Stimulated activated CD8-positive, alpha-beta memory T cell treated with anti-CD3 and anti-CD28 coated beads, Interleukin-15, amount 100 ng/mL, for 24 hours (primary cell): Measurements from ENCODE around the gene EAPP.
"Not testable (repeated sequence)": the region's sequence is repeated elsewhere in the genome, so short reads cannot be mapped to it uniquely, and the experiment has no call there.

Experiments used
- DNase-seq: peaks from one replicate; pipeline ENCODE4 v3.0.0-alpha.2; 2020; ENCODE audit warnings: low read depth

Gene EAPP

DNA sequence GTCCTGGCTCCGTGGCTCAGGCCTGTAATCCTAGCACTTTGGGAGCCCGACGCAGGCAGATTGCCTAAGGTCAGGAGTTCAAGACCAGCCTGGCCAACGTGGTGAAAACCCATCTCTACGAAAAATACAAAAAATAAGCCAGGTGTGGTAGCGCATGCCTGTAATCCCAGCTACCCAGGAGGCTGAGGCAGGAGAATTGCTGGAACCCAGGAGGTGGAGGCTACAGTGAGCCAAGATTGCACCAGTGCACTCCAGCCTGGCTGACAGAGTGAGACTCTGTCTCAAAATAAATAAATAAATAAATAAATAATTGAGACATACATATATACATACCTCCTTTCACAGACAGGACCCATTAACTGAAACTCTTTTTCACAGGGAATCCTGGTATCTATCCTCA lies 1.4 kb downstream of the EAPP start:
- not testable (repeated sequence) for DNase-seq

DNA sequence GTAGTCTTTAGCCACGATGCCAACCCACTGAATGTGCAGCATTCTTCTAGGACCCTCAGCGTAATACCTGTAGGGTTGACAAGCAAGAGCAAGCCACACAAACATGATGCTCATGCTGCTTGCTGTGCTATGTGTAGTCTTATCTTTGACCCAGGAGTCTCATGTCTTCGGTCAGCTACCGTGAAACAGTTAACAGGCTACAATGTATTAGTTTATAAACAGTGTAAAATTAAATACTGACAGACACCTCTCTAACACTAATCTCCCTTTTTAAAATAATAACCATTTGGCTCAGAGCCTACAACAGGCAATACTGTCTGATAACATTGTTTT lies 1.9 kb downstream of the EAPP start:
- no peak for DNase-seq

DNA sequence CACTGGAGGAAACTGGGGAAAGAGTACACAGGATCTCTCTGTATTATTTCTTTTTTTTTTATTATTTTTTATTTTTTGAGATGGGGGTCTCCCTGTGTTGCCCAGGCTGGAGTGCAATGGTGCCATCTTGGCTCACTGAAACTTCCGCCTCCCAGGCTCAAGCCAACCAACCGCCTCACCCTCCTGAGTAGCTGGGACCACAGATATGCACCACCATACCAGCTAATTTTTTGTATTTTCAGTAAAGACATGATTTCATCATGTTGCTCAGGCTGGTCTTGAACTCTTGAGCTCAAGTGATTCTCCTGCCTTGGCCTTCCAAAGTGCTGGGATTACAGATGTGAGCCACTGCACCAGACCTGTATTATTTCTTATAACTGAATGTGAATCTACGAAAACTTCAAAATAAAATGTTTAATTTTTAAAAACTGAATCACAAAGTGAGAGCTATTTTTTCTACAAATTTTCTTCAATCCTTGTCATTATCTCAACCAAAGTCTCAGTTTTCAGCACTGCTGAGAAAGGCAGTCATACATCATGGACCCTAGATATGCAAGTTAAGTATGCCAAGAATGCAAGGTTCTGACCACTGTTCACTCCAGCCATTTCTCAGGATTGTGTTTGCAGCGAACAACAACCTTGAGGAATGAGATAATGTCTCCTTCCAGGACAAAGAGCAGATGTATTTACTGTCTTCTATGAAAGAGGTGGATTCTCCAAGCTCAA lies 2.4 kb downstream of the EAPP start:
- no peak for DNase-seq

DNA sequence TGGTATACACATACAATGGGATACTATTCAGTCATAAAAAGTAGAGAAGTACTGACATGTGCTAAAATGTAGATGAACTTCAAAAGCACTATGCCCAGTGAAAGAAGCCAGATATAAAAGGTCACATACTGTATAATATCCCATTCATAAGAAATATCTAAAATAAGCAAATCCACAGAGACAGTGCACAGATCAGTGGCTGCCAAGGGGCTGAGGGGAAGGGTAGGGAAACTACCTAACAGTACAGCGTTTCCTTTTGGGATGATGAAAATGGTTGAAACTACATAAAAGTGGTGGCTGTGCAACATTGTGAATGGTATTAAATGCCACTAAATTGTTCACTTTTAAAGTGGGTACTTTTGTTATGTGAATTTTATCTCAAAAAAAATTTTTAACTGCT lies 11.9 kb downstream of the EAPP start:
- no peak for DNase-seq

DNA sequence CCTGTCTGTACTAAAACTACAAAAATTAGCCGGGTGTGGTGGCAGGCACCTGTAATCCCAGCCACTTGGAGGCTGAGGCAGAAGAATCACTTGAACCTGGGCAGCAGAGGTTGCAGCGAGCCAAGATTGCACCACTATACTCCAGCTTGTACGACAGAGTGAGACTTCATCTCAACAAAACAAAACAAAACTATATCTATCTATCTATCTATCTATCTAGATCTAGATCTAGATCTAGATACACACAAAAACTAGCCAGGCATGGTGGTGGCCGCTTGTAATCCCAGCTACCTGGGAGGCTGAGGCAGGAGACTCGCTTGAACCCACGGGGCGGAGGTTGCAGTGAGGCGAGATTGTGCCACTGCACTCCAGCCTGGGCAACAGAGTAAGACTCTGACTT lies 15.3 kb downstream of the EAPP start:
- DNase-seq: not testable (repeated sequence)

DNA sequence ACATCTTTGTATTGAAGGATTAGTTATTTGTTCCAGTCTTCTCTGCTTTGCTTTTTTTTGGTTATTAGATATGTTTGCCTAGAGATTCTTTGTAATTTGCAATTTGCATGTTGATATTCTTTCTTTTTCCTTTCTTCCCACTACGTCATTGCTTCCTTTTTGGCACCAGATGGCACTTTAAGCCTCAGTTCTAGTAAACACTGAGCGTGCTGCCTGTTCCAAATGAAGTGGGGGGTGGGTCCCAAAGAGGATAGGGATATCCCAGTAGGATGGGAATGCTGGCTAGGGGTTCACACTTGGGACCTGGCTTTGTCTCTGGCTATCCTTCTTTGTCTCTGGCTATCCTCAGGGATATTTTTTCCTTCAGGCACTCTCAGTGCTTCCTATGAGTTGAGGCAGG lies 17.0 kb downstream of the EAPP start:
- no peak for DNase-seq

DNA sequence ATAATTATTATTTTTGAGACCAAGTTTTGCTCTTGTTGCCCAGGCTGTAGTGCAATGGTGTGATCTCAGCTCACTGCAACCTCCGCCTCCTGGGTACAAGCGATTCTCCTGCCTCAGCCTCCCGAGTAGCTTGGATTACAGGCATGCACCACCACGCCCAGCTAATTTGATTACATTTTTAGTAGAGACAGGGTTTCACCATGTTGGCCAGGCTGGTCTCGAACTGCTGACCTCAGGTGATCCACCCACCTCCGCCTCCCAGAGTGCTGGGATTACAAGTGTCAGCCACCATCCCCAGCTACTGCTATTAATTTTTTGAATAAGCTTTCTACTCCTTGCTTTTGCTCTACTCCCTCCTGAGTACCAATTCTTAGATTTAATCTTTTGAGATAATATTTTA lies 18.4 kb downstream of the EAPP start:
- DNase-seq: not testable (repeated sequence)

DNA sequence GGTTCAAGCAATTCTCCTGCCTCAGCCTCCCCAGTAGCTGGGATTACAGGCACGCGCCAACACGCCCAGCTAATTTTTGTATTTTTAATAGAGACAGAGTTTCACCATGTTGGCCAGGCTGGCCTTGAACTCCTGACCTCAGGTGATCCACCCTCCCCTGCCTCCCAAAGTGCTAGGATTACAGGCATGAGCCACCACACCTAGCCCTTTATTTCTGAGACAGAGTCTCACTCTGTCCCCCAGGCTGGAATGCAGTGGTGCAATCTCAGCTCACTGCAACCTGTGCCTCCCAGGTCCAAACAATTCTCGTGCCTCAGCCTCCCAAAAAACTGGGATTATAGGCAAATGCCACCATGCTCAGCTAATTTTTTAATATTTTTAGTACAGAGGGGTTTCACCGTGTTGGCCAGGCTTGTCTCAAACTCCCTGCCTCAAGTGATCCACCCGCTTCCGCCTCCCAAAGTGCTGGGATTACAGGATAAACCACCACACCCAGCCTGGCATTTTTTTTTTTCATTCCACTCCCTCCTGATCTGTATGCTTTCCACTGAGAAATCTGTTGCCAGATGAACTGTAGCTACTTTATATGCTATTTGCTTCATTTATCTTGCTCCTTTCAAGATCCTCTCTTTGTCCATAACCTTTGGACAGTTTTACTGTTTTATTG lies 19.1 kb downstream of the EAPP start:
- not testable (repeated sequence) for DNase-seq

DNA sequence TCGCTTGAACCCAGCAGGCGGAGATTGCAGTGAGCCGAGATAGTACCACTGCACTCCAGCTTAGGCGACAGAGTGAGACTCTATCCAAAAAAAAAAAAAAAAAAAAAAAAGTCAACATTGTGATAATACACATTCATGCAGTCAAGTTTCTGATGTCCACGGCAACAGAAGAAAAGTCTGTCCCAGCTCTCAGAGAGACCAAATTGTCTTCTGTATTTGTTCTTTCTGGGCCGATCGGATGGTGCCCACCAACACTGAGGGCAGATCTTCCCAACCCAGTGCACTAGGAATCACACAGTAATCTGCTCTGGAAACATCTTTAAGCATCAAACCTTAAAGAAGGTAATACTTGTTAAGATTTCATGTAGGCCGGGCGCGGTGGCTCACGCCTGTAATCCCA lies 31.6 kb downstream of the EAPP start:
- DNase-seq: no peak

DNA sequence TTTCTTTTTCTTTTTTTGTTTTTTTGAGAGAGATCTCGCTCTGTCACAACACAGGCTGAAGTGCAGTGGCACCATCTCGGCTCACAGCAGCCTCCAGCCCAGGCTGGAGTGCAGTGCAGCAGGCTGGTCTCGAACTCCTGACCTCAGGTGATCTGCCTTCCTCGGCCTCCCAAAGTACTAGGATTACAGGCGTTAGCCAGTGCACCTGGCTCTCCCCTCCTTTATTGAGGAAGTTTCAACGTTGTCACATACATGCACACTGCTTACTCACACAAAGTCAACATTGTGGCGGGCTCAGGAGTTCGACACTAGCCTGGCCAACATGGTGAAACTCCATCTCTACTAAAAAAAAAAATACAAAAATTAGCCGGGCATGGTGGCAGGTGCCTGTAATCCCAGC lies 32.0 kb downstream of the EAPP start:
- DNase-seq: no peak

DNA sequence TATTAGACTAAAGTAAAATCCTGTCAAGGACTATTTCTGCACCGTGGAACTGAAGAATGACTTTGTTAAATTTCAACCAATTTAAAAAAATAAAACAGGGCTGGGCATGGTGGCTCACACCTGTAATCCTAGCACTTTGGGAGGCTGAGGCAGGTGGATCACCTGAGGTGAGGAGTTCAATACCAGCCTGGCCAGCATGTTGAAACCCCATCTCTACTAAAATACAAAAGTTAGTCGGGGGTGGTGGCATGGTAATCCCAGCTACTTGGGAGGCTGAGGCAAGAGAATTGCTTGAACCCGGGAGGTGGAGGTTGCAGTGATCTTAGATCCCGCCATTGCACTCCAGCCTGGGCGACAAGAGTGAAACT lies 34.4 kb downstream of the EAPP start:
- DNase-seq: not testable (repeated sequence)

DNA sequence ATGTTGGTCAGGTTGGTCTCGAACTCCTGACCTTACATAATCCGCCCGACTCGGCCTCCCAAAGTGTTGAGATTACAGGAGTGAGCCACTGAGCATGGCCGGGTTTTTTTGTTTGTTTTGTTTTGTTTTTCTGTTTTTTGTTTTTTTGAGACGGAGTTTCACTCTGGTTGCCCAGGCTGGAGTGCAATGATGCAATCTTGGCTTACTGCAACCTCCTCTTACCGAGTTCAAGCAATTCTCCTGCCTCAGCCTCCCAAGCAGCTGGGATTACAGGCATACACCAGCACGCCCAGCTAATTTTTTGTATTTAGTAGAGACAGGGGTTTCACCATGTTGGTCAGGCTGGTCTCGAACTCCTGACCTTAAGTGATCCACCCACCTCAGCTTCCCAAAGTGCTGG lies 35.5 kb downstream of the EAPP start:
- DNase-seq: not testable (repeated sequence)

DNA sequence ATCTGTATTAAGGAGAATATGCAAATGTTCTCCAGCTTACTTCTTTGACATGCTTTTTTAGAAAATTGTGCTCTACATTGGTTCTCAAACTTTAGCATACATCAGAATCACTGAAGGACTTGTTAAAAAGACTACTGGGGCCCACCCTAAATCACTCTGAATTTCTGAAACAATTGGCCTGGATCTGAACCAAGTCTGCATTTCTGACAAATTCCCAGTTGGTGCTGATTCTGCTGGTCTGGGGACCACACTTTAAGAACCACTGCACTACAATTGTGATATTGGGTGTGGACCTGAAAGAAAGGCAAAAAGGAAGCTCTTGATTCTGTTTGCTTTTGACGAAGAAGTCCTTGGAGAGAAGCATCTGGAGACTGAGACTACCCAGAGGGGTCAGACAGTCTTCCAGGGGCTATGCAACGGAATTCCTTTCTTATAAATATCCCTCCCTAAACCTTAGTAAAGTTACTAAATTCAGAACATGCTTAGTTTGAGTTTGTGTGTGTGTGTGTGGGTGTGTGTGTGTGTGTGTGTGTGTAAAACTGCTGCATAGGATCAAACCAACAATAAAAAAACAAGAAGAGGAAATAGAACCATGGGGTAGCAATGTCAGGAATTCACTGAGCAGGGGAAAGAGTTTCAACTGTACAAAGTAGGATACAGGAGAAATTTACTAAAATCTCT lies 36.8 kb downstream of the EAPP start:
- DNase-seq: no peak

DNA sequence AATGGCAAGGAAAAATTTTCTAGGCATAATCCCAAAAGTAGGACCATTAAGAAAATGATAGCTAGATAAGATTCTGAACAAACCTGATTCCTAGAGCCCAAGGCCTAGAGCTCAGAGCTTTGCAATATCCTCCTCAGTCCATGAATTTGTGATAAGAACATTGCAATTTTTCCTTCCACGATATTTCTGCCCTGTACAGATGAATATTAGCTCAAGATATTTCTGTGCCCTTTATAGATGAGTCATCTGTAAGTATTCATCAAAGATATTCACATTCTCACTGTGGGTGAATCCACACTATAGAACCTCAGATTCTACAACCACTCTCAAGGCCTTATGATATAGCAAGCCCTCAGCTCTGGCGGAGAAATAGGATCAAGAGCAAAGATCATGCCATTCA lies 37.5 kb downstream of the EAPP start:
- no peak for DNase-seq

DNA sequence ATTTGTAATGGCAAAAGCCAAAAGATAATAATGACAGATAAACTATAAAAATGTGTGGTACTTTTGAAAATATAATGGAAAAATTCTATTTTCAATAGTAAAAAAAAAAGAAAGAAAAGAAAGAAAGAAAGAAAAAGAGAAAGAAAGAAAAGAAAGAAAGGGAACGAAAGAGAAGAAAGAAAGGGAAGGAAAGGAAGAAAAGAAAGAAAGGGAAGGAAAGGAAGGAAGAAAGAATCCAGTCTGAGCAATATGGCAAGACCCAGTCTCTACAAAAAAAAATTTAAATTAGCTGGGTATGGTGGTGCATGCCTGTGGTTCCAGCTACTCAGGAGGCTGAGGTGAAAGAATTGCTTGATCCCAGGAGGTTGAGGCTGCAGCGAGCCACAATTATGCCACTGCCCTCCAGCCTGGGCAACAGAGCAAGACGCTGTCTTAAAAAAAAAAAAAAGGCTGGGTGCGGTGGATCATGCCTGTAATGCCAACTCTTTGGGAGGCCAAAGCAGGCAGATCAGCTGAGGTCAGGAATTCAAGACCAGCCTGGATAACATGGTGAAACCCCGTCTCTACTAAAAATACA lies 38.4 kb downstream of the EAPP start:
- no peak for DNase-seq

DNA sequence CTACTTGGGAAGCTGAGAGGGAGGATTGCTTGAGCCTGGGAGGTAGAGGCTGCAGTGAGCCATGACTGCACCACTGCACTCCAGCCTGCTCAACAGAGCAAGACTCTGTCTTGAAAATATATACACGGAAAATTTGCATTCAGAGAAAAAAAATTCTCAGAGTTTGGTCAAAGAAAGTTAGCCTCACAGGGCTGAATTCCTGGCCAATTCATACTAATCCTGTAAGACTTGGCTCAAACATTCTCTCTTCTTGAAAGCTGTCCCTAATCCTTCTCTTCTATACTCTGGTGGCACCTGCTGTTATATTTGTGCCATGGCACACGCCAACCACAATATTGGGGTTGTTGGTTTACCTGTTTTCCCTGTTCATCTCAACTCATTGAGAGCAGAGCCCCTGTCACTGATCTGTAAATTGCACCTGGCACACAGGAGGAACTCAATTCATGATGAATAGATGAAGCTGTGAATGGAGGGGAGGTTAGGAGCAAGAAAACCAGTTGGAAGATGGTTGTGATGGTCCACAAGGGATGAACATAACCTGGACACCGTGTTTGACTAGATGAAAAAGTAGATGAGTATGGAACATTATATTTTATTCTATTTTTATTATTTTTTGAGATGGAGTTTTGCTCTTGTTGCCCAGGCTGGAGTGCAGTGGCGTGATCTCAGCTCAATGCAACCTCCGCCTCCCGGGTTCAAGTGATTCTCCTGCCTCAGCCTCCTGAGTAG lies 40.7 kb downstream of the EAPP start:
- no peak for DNase-seq

DNA sequence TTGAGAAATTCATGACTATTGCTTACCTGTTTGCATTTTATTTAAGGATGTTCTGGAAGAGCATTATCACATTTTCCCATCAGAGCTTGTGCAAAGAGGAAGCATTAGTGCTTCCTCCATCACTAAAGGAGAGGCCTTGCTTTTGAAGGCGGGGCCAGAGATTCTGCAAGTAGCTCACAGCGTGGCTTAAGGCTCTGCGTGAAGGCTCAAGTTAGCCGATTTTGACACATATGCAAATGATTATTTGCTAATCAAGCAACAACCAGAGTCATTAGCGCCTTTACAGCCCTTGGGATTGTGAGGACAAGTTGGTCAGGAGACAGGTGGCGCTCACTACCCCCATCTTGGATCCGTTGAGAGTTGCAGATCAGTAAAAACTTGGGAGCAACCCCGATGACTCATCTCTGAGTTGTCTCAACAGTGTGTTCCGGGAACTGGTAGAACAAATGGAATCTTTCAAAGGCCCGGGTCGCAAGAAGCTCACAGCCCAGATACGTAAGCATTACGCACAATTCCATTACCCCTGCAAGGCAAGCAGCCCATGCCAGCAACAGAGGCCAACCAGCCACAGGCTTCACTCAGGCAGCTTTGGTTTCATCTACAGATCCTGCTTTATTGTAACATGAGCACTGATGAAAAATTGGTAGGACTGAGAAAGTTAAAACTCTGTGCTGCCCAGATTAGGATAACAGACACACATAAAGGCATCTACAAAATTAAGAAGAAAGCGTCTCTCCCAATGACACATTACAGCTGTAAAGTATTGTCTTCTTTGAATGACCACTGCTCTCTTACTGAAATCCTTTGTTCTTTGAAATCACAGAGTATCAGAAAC lies 42.6 kb downstream of the EAPP start:
- DNase-seq: no peak

DNA sequence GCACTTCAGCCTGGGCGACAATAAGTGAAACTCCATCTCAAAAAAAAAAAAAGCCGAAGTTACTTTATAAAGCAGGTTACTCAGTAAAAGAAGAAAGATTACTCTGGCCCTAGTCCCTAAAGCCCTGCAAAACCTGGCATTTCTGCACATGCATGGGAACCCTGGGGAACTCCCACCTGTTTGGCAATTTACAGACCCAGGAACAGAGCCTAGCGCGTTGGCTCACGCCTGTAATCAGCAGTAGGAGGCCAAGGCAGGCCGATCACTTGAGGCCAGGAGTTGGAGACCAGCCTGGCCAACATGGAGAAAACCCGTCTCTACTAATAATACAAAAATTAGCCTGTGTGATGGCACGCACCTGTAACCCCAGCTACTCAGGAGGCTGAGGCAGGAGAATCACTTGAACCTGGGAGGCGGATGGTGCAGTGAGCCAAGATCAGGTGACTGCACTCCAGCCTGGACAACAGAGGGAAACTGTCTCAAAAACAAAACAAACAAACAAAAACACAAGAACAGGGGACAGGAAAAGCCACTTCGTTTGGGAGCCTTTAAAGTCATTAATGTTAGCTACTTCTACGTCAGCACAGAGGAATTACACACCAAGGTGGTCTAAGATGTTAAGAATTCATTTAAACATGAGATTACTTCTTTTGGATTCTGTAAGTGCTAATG lies 43.4 kb downstream of the EAPP start:
- no peak for DNase-seq

DNA sequence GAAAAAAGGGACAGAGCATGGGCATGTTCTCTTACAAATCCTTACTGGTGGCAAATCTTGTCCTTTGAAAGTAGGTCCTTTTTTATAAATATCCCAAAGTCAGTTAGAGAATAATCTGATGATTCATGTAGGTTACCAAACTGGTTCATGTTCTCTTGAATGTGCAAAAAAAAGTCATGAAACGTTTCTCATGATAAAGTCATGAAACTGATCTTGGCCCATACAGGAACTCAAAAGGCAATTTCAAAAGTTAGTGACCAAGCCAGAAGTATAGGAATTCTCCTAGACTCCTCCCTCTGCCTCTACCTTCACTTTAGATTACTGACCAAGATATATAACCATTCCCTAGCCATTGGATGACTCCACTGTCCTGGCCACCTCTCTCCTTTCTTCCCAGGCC lies 50.2 kb downstream of the EAPP start:
- DNase-seq: no peak

DNA sequence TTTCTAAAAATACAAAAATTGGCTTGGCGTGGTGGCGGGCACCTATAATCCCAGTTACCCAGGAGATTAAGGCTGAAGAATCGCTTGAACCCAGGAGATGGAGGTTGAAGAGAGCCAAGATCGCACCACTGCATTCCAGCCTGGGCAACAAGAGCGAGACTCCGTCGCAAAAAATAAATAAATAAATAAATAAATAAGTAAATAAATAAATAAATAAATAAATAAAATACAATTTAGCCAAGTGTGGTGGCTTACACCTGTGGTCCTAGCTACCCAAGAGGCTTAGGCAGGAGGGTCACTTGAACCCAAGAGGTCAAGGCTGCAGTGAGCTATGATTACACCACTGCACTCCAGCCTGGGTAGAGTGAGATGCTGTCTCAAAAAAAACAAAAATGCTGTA lies 51.0 kb downstream of the EAPP start:
- DNase-seq: no peak

DNA sequence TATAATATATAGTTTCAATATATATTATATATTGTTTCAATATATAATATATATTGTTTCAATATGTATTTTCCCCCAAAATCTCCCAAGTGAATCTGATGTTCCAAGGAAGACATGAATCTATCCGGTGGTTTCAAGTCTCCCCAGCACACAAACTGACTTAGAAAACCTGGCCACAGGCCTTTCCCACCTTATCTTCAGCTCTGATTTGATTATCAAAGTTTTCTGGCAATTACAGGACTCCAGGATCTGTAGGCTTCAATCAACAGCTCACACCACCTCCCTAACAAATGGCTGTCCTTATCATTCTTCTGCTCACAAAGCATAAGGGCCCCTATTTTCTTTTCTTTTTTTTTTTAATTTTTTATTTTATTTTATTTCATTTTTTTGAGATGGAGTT lies 54.8 kb downstream of the EAPP start:
- DNase-seq: no peak
